KOPT-K1 (cell line): ENCODE data around the gene ZCCHC12.
"Not testable (repeated sequence)": the region's sequence is repeated elsewhere in the genome, so short reads cannot be mapped to it uniquely, and the experiment has no call there.

ENCODE experiments used
- H3K27ac ChIP-seq: fragments of 200-600 bp; sonication (generic); 2 replicates; pipeline ENCODE4 v1.5.1; 2016; ENCODE audit warnings: antibody characterized with exemption, mild to moderate bottlenecking, low read depth, low read length; ENCODE audit not compliant: poor library complexity, severe bottlenecking
- H3K36me3 ChIP-seq: fragments of 200-600 bp; sonication (generic); 2 replicates; pipeline ENCODE4 v1.5.1; 2017; ENCODE audit warnings: antibody characterized with exemption, mild to moderate bottlenecking, low read length, moderate library complexity; ENCODE audit not compliant: insufficient read depth
- H3K9me3 ChIP-seq: fragments of 200-600 bp; sonication (generic); 2 replicates; pipeline ENCODE4 v1.5.1; 2017; ENCODE audit warnings: antibody characterized with exemption, low read length, mild to moderate bottlenecking; ENCODE audit not compliant: insufficient read depth, poor library complexity, severe bottlenecking

Gene ZCCHC12

GRCh38 chrX:118823263-118824172 is at the start of gene ZCCHC12:
ZCCHC12 (plus strand) TSS chrX:118823824; CDS start chrX:118825245, 1,421 bp downstream.
- H3K27ac ChIP-seq, result no peak within 1 kb of the TSS
- H3K36me3 ChIP-seq, result no peaks in the 10 kb centered on the region
- no peaks in the 10 kb centered on the region for H3K9me3 ChIP-seq

GRCh38 chrX:118779581-118779980 is 44.0 kb upstream of the ZCCHC12 start:
- no peaks in the 10 kb centered on the region for H3K9me3 ChIP-seq
- no peaks in the 10 kb centered on the region for H3K36me3 ChIP-seq
- H3K27ac ChIP-seq, result no peak overlapping the region

DNA sequence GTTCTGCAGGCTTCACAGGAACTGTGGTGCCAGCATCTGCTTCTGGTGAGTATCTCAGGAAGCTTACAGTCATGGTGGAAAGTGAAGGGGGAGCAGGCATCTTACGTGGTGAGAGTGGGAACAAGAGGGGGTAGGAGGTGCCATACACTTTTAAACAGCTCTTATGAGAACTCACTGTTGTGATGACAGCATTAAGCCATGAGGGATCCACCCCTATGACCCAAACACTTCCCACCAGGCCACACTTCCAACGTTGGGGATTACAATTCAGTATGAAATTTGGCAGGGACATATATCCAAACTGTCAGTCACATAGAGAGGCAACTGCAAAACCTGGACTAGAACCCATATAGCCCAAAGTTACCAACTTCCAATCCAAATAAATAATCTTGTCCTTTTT is 43.1 kb upstream of the ZCCHC12 start:
- no peak overlapping the region for H3K27ac ChIP-seq

GRCh38 chrX:118780911-118781310 is 42.7 kb upstream of the ZCCHC12 start:
- Histone ChIP-seq H3K36me3 (no peaks in the 10 kb centered on the region), H3K9me3 (no peaks in the 10 kb centered on the region), H3K27ac (no peak overlapping the region)

More for the DNA sequence above, 43.1 kb upstream of the ZCCHC12 start:
- Histone ChIP-seq H3K36me3 (no peaks in the 10 kb centered on the region), H3K9me3 (no peaks in the 10 kb centered on the region)

DNA sequence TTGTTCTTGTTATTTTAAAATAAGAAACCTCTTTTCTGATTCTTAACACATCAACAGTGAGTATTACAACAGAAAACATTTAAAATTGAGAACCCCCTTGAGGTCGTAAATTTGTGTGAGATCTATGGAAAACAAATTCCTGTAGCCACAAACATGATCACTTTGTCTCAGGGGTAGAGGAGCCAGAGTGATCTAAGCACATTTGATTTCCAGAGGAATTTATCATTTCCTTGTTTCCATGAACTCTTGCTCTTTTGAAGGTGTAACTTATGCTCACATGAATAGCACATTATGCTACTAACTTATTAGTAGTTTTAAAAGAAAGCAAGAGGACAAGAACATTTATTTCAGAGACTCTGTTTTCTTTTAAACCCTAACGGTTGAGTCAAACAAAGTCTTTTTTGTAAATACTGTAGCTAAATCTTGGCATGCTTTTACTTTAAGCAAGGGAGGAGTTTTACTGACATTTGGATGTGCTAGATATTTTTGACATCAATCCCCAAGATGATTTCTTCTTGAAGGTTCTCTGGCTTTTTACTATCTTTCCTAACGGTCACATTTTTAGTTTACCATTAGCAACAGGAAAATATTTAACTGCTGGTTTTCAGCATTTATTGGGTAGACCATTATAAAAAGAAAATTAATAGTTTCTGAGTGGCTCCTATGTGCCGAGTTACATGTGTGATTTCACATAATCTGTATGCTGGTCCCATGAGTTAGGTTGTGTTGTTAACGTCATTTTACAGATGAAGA is 27.9 kb upstream of the ZCCHC12 start:
- Histone ChIP-seq H3K36me3 (no peaks in the 10 kb centered on the region), H3K27ac (no peak overlapping the region), H3K9me3 (no peaks in the 10 kb centered on the region)

DNA sequence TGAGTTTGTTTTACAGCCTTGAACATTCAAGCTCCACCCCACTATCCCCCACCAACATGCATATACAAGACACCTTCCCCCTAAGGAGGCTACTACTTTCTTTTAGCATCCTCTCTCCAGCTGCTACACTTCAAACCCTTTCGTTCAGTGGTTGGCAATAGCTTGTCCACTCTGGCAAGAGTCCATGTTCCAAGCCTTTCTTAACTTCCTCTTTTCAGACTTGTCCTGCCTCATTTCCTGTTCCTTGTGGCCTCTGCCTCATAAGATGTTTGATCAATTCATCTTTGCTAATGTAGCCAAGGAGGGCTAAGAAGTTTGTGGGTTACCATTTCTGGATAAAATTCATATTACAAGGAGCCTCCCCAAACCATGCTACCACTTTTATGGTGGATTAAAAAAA is 20.8 kb upstream of the ZCCHC12 start:
- Histone ChIP-seq H3K27ac (no peak overlapping the region), H3K36me3 (no peaks in the 10 kb centered on the region), H3K9me3 (peaks cover 5% of the 10 kb centered on the region)

- H3K9me3 ChIP-seq, result peaks cover 5% of the 10 kb centered on the region
- no peaks in the 10 kb centered on the region for H3K36me3 ChIP-seq
- H3K27ac ChIP-seq, result no peak overlapping the region
These were observed 16.2 kb upstream of the ZCCHC12 start for GRCh38 chrX:118807151-118808017.

- H3K36me3 ChIP-seq, H3K9me3 ChIP-seq, H3K27ac ChIP-seq: not testable (repeated sequence)
These were observed 6.4 kb upstream of the ZCCHC12 start for GRCh38 chrX:118817257-118817656.

DNA sequence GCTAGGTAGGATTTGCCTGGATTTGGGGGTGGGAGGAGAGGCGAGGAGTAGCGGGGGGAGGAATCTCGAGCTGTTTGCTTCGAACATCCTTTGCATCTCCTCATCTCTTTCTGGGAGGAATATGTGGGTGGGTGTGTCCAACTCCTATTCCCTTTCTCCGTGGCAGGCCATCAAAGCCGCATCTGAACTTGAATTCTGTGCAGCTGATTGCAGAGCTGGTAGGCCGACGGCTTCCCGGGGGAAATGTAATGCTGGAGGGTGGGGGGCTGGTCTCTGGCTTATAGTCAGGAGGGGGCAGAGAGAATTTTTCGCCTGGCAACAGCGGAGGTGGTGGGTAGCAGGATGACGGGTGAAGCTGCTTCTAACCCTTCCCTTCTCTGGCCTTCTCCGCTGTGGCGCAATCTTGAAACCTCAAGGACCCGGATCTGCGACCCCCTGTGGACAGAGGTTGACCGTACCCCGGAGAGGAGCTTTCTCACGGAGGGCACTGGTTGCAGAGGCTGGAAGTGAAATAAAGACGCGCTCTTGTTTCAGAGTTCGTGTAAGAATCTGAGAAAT is 628 bp downstream of the ZCCHC12 start:
- Histone ChIP-seq H3K9me3 (no peaks in the 10 kb centered on the region), H3K27ac (no peak overlapping the region), H3K36me3 (no peaks in the 10 kb centered on the region)

DNA sequence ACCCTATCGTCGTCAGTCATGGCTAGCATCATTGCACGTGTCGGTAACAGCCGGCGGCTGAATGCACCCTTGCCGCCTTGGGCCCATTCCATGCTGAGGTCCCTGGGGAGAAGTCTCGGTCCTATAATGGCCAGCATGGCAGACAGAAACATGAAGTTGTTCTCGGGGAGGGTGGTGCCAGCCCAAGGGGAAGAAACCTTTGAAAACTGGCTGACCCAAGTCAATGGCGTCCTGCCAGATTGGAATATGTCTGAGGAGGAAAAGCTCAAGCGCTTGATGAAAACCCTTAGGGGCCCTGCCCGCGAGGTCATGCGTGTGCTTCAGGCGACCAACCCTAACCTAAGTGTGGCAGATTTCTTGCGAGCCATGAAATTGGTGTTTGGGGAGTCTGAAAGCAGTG is 1.6 kb downstream of the ZCCHC12 start:
- Histone ChIP-seq H3K27ac (no peak overlapping the region), H3K9me3 (no peaks in the 10 kb centered on the region), H3K36me3 (no peaks in the 10 kb centered on the region)

DNA sequence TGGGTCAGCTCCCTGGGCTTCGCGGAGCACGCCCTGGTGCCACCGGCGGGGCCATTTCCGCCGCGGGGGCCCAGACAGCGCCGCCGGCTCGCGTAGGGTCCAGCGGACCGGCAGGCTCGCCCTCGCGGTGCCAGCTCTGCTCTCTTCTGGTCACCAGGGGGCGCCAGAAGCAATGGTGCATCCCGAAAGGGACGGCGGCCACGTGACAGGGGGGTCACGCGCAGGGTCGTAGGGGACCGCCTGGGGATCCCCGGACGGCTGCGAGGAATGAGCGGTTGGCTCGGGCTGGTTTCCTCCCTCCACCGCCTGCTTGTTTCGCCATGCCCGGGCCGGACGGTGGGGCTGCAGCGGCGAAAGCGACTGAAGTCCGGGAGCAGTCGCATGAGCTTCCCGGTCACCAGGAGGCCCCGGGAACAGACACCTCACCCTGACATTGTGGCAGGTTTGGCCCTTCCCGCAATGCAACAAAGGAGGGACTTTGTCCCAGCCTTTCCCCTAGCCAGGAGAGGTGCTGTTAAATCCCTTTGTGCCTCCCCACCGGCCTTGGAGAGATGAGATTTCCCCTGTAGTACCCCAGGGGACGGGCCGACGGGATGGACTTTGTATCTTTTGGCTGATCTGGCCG is 15.8 kb downstream of the ZCCHC12 start:
- H3K36me3 ChIP-seq, result no peaks in the 10 kb centered on the region
- H3K27ac ChIP-seq, result no peak overlapping the region
- no peaks in the 10 kb centered on the region for H3K9me3 ChIP-seq

GRCh38 chrX:118847676-118848075 is 24.1 kb downstream of the ZCCHC12 start:
- H3K36me3 ChIP-seq, result no peaks in the 10 kb centered on the region
- no peaks in the 10 kb centered on the region for H3K9me3 ChIP-seq
- no peak overlapping the region for H3K27ac ChIP-seq

DNA sequence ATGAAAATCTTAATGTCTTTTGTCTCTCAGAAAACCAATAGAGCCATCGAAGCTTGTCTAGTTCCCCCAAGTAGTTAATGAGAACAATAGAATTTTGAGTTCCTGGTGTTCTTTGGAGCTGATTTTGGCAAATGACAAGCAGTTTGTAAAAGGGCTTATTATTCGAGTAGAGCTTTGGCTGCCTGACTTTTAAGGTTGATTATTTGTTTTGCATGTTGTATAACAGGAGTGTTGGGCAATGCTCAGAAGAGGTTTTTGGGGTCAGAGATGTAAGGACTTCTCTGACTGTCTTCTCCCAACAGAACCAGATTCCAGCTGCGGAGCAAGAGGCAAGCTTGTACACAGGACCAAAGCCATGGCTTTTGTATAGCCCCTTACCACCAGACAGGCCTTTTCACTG is 30.0 kb downstream of the ZCCHC12 start:
- H3K36me3 ChIP-seq, result no peaks in the 10 kb centered on the region
- no peak overlapping the region for H3K27ac ChIP-seq
- no peaks in the 10 kb centered on the region for H3K9me3 ChIP-seq

DNA sequence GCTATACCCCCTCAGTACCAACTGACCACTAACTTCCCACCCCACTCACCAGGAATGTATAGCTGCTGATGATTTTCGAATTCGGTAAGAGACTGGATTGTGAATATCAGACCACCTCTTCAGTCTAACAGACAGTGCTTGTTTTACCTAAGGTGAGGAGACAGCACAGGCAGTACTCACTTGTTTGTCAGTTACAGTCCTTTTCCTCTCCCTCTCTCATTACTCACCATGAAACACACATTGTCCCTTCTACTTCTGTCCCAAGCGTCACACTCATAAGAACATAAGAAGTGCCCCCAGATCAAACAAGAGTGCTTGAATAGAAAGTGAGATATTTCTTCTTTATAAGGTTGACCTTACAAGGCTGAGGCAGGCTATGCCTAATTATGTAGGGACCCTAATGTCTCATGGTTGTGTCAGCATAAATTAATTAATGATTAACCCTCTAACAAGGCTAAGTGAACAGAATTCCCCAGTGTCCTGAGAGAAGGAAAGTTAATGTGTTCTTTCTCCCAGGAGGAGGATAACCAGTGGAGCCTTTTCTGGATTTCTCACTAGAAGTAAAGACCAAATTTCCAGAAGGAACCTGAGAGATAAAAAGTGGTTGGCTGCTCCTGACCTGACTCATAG is 32.2 kb downstream of the ZCCHC12 start:
- no peaks in the 10 kb centered on the region for H3K9me3 ChIP-seq
- H3K36me3 ChIP-seq, result no peaks in the 10 kb centered on the region

More for the DNA sequence above, 32.2 kb downstream of the ZCCHC12 start:
- H3K27ac ChIP-seq, result no peak overlapping the region
